GM18907 (cell line): Measurements from ENCODE around the gene FYN.
"Not testable (repeated sequence)": the region's sequence is repeated elsewhere in the genome, so short reads cannot be mapped to it uniquely, and the experiment has no call there.

Source experiments
- ATAC-seq: cut with Tn5 transposase; IDR thresholded peaks from one replicate; pipeline ENCODE4 v1.9.1; 2021; ENCODE audit warnings: mild to moderate bottlenecking, moderate library complexity; ENCODE audit not compliant: unreplicated experiment

FYN gene

DNA sequence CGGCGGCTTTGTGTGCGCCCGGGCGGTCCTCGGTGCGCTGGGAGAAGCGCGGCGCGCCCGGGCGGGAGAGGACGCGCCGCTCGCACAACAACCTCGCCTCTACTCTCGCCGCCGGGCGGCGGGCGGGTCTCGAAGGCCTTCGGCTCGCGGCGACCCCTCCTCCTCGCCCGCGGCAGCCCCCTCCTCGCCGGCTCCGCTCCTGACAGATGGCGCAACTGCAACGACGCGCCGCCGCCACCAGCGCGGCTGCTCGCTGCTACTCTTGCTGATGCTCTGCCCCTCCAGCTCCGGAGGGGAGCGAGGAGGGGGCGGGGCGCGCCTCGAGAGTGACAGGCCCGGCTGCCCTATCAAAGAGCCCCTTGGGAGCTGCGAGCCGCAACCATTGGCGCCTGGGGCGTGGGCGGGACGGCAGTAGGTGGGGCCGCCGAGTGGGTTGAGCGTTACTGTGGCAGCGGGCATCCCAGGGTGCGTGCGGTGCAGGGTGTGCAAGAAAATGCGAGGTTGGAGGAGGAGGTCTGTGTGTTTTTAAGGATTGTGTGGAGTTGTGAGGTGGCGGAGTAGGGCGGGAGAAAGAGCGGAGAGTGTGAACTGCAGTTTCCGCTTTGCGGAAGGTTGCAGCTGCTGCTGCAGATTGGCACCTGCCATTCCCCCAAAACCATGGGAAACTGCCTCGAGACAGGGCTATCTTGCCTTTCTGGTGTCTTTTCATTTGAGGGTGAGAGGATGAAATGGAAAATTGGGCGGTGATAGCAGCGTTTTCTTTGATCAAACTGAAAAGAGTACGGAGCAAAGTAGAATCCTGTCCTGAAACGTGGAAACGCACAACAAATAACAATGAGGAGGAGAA lies at the start of gene FYN:
TSS of gene FYN (minus strand) at position 275 of the 847 bp plus-strand sequence. CDS start 153,401 bp downstream, outside the sequence.
- peak; percentile 99 for ATAC-seq

DNA sequence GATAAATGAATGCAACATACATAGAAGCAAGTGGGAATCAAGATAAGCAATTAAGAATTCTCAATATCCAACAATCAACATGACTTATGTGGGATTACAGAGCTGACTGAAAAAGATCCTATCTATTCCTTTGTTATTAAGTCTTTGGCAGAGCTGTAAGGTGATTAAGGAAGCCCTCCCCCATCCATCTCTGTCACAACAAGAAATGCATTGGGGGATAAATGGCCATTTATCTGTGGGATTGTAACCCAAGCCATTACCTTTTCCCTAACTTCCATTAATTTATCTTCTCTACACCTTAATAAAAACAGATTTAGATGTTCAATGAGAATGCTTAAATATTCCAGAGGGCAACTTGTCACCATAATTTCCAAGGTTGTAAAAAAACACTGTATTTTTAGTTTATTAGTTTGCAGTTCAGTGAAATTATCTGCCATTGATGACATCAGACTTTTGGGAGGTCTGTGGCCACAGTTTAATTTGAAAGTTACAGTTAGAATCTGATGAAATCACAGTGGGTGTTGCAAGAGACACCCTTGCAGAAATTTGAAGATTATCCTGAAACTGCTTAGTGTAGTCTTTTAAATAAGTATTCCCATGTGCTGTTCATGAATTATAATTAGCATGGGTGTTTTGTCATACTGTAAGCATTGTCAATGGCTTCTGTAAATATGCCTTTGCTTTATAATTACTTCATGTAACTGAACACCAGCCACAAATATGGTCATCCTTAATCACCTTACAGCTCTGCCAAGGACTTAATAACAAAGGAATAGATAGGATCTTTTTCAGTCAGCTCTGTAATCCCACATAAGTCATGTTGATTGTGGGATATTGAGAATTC lies 49.4 kb upstream of the FYN start:
- no peak for ATAC-seq

DNA sequence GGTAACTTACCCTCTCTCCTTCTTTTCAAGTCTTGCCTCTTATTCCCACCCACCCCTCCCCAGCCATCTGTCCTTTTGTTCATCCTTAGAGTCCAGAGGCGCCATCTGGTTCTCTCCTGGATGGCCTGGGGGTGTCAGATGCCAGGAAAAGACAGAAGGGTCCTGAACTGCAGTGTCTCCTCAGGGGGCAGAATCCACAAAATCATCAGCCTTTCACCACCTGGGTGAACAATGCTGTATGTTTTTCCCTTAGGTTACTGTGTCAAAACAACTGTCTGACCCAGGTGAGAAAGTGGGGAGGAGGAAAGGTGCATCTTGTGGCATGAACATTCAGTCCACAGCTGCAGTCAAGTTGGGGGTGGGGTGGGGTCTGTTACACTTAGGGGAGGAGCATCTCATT lies 47.9 kb upstream of the FYN start:
- ATAC-seq: no peak

DNA sequence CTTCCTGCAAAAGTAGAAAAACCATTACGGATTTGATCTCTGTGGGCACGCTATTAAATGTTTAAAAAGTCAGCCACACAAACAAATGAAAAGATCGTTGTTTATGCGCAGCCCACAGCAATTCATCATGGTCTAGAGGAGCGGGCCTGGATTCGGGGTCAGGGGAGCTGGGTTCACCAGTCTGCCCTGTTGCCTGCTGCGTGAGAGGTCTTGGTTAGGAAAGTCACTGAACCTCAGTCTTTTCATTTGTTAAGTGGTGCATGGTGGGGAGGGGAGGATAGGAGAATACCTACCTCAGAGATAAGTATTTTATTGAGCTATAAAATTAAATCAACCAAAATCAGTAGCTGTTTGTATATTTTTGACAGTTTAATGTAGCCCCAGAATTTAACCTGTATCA lies 47.3 kb upstream of the FYN start:
- no peak for ATAC-seq

DNA sequence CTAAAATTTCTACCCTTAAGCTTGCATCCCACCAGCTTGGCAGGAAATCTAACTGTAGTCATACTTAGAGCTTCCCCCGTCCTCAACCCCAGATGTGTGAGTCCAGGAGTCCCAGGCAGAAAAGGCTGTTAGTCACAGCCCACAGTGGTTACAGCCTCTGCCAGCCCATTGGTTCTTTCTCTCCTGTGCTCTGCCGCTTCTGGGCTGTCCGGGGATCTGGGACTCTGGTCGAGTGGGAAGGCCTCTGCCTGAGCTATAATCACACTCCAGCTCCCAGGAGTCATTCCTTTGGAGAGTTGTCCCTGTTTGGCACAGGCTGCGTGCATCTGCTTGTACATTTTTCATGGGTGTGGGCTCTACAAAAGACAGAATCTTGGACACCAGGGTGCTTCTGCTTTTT lies 45.6 kb upstream of the FYN start:
- no peak for ATAC-seq

DNA sequence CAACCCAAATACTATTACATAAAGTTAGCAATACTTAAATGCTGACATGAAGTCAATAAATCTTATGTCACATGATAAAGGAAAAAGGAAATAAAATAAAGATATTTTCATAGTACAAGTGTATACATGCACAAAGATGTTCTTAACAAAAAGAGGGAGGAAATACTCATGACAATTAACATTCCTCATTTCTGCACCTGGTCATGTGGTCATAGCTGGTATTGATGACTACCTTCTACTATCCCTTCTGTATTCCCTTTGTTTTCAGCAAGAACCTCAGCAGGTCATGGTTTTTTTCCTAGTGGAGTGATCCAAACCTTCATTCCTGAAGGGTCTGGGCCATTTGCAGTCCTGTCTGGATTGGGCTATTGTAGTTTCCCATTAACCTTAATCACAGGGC lies 43.5 kb upstream of the FYN start:
- no peak for ATAC-seq

DNA sequence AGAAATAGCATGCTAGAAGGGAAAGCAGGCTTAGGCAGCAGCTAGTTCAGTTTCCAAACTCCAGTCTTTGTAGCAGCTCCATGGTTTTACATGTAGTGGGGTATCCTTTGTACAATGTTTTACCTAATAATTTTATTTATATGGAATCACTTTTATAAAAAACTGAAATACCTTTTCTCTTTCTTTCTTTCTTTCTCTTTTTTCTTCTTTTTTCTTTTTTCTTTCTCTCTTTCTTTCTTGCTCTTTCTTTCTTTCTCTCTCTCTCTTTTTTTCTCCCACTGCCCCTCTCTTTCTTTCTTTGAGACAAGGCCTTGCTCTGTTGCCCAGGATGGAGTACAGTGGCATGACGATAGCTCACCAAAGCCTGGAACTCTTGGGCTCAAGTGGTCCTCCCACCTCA lies 41.4 kb upstream of the FYN start:
- no peak for ATAC-seq

DNA sequence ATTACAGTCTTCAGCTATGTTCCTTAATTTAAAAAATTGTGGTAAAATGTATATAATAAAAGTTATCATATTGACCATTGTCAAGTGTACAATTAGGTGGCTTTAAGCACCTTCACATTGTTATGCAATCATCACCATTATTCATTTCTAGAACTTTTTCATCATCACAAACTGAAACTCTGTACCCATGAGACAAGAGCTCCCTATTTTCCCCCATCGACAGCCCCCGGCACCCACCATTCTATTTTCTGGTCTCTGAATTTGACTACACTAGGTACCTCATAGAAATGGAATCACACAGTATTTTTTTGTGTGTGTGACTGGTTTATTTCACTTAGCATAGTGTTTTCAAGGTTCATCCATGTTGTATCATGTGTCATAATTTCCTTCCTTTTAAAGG lies 39.7 kb upstream of the FYN start:
- ATAC-seq: no peak

DNA sequence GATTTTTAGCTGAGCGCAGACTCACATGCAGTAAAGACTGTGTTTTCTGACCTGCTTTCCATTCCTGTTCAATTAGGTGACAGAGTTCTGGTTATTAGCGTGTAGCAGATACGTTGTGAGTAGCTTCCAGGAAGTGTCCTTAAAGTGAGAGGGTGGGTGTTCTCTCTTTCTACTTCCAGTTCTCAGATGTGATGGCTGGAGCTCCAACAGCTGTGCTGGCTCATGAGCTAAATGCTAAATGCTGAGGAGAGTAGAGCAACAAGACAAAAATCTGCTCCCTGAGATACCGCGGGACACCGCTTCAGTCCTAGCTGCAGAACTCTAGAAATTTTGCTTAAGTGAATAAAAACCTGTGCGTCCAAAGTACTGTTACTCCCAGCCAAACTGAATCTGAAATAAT lies 38.2 kb upstream of the FYN start:
- no peak for ATAC-seq

DNA sequence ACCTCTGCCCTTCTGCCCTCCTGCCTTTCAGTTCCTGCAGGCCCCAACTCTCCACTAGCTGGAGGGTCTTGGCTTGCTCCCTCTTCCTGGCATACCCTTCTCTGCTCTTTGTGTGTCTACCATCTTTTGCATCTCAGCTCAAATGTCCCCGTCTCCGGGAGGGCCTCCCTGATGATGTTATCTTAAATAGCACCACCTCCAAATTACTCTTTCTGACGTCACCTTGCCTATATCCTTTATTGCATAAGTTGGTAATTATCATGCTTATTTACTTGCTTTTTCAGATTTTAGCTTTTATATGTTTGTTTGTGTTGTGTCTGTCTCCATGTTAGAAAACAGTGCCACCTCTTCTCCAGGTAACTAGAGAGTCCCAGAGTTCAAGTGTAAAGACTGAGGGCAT lies 36.0 kb upstream of the FYN start:
- ATAC-seq: no peak

DNA sequence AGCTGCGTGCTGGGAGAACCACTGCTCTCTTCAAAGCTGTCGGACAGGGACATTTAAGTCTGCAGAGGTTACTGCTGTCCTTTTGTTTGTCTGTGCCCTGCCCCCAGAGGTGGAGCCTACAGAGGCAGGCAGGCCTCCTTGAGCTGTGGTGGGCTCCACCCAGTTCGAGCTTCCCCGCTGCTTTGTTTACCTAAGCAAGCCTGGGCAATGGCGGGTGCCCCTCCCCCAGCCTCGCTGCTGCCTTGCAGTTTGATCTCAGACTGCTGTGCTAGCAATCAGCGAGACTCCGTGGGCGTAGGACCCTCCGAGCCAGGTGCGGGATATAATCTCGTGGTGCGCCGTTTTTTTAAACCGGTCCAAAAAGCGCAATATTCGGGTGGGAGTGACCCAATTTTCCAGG lies 35.1 kb upstream of the FYN start:
- ATAC-seq: not testable (repeated sequence)

DNA sequence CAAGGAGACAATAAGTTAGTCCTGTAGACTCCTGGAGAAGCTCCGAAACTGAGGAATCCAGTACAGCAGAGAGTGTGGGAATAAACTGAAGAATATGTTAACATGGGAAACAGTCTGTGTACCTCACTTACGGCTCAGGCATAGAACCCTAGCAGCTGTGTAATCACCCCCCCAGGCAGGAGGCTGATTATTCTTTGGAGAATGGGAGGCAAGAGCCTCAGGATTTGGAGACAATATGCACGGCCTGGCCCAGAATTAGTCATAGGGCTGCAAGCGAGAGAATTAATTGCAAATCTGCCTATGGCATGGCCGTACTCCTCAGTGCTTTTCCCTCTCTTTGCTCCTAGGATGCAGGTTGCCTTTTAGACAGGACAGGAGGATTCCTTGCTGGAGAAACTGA lies 27.5 kb upstream of the FYN start:
- no peak for ATAC-seq

DNA sequence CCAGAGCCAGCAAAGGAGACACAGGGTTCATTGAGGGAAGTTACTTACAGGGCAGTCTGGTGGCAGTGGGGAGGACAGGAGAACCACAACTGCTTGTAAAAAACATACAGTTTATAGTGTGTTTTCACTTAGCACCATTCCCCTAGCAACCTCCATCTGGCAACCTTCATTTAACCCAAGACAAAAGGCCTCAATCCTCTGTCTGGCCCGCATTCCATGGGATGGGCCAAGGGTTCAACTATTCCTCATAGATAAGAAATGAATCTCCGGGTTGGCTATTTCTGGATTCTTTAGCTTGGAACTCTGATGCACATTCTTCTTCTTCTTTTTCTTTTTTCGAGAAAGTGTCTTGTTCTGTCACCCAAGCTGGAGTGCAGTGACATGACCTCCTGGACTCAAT lies 26.3 kb upstream of the FYN start:
- no peak for ATAC-seq

DNA sequence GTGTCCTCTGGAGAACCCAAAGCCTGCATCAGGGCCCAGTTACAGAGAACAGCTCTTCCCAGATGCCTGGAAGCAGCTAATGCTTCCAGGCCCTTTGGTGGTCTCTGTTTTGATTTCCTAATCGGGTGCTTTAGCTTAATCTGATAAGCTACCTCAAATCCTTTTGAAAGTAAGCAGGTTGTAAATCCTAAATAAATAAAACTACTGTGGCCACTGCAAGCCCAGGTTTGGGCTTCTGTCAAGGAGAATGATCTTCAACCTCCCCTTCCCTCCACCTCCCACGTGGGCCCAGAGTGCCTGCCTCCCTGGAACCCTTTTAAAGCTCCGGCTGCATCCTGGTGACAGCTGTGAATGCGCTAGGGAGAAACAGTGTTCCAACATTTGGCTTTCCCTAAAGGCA lies 25.2 kb upstream of the FYN start:
- ATAC-seq: no peak

DNA sequence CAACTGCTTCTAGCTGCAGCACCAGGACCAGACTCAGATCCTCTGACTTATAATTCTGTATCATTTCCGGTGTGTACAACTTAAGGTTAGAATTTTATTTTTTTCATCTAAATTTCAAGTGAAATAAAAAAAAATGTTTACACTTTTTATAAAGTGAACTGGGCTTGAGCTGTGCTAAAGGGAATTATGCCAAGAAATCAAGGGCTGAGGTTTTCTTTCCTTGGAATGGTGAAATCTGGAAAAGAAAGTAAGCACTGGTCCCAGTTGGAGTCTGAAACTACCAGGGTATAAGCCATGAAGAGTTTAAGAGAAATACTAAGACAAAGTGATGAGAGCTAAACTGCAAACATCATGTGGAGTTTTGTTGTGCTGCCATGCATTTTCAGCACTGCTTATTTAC lies 21.7 kb upstream of the FYN start:
- ATAC-seq: no peak

DNA sequence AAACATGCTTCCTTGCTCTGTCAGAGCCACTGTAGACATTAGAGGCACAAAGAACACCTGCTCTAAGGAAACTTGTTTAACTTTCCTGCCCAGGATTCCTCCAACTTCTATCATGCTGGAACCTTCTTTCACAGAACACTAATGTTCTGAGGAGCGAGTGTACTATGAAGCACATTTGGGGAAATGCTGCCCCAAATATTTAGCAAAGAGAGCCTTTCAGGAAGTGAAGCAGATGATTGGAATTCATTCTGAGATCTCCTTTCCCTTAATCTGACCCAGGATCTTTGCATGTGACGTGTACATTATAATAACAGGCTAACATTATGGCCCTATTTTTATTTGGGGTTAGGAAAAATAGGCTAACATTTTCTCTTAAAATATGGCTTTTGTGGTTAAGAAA lies 21.0 kb upstream of the FYN start:
- no peak for ATAC-seq

DNA sequence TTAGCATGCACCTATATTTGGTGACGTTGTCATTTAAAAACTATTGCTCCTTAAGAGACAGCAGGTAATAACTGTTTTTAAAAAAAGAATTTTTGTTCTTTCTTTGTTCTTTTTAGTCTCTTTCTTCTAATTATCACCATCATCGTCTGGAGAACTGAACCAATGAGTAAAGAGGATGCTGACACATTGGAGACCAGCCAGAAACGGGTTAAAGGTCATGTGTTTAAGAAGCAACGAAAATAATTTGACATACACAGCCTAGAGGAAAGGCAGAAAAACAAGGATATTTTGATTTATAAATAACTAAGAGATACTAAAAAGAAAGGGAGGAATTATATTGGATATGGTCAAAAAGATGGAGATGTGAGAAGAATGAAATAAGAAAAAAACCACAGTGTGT lies 19.2 kb upstream of the FYN start:
- no peak for ATAC-seq

DNA sequence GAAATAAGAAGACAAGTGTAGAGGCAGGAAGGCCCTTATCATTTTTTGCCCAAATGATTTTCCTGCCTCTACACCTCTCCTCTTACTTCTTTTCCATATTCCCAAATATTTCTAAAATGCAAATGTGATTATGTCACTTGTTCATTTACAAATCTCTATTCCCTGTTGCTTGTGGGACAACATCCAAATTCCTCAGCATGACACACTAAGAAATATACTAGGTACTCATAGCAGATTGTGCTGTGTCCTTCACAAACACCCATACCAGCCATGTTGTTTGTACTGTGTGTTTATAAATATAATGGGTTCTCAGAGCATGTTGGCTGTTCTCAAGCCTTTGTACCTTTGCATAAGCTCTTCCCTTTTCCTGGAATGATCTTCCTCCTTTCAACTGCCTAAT lies 17.7 kb upstream of the FYN start:
- ATAC-seq: no peak

DNA sequence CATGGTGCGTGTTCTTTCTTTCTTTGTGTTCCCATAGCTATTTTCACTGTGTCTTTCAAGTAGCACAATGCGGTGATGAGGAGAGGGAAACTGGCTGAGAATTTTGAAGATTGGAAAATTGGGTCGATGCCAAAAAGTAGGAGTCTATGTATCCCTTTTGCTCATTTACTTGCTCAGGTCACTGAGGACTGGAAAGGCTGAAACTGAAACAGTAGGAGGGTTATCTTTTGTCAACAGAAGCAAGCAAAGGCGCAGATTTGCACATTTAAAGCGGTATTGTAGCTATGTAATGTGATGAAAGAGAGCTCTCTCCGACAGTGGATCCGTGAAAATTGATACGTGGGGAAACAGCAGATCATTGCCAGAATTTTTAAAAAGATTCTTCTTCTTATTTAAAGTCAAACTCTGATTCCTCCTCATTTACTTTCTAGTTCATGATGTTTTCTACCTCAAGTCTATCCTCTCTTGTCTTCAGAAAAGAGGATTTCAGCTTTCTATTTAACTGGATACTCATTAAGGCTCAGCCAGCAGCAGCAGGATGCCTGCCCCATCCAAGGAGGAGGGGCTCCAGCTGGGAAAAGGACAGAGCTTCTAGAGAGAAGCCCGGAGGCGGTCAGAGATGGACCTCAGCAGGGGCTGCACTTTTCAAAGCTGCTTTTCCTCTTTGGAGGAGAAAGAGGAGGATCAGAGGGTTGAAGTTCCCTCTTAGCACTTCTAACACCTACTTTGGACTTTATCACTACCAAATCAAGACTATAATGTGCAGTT lies 15.9 kb upstream of the FYN start:
- ATAC-seq: no peak

DNA sequence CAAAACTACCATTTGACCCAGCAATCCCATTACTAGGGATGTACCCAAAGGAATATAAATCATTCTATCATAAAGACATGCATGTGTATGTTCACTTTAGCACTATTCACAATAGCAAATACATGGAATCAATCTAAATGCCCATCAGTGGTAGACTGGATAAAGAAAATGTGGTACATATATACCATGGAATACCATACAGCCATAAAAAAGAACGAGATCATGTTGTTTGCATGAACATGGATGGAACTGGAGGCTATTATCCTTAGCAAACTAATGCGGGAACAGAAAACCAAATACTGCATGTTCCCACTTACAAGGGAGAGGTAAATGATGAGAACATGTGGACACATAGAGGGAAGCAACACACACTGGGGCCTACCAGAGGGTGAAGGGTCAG lies 13.5 kb upstream of the FYN start:
- not testable (repeated sequence) for ATAC-seq

DNA sequence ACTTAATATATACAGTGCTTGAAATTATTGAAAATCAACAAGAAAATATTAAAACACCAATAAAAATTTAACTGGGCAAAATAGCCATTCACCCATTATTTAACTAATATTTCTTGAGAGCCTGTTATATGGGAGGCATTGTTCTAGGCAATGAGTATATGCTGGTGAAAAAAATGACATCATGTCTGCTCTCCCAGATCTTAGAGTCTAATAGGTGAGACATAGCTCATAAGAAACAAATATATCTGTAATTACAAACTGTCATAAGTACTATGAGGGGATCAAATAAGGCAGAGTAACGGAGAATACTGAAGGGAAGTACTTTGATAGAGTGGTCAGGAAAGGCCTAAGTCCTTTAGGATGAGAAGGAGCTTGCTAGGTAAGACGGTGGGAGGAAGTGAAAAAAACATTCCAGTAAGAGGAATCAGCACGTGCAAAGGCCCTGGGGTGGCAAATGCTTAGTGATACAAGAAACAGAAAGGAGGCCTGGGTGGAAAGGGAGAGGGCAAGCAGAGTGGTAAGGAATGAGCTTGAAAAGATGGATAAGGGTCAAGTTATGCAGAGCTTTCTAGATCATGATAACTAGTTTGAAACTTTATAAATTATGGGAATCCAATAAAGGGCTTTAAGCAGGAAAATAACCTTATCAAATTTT lies 12.2 kb upstream of the FYN start:
- ATAC-seq: no peak
